KMS-11 (cell line): ENCODE results near the gene ADD2.
A peak's percentile ranks its signal among the peaks of the same experiment; 100 is the strongest.

Experiments used
- H2AFZ ChIP-seq: fragments of 200-600 bp; sonication (generic); 2 replicates; pipeline ENCODE4 v1.6.1; 2016; ENCODE audit warnings: antibody characterized with exemption, mixed run types, low read depth
- H3K27ac ChIP-seq: fragments of 200-600 bp; sonication (generic); 2 replicates; pipeline ENCODE4 v1.6.1; 2016; ENCODE audit warnings: mild to moderate bottlenecking, mixed run types
- H3K27me3 ChIP-seq: fragments of 200-600 bp; sonication (generic); 2 replicates; pipeline ENCODE4 v1.6.1; 2017; ENCODE audit warnings: mild to moderate bottlenecking, low read depth, mixed run types, moderate library complexity; ENCODE audit not compliant: insufficient read depth
- H3K36me3 ChIP-seq: fragments of 200-600 bp; sonication (generic); 2 replicates; pipeline ENCODE4 v1.6.1; 2017; ENCODE audit warnings: mild to moderate bottlenecking, mixed run types; ENCODE audit not compliant: insufficient read depth
- H3K4me1 ChIP-seq: fragments of 200-600 bp; sonication (generic); 2 replicates; pipeline ENCODE4 v1.6.1; 2016; ENCODE audit warnings: mild to moderate bottlenecking, low read depth, mixed run types; ENCODE audit not compliant: poor library complexity, severe bottlenecking
- H3K4me2 ChIP-seq: fragments of 200-600 bp; sonication (generic); 2 replicates; pipeline ENCODE4 v1.7.0; 2016; ENCODE audit warnings: mild to moderate bottlenecking, mixed run types
- H3K4me3 ChIP-seq: fragments of 200-600 bp; sonication (generic); IDR thresholded peaks from 2 replicates; pipeline ENCODE4 v1.6.1; 2017; ENCODE audit warnings: low read depth, low read length, mixed read lengths; ENCODE audit not compliant: insufficient read depth
- H3K79me2 ChIP-seq: fragments of 200-600 bp; sonication (generic); 2 replicates; pipeline ENCODE4 v1.6.1; 2016; ENCODE audit warnings: low read depth, mixed run types; ENCODE audit not compliant: insufficient read depth
- H3K9ac ChIP-seq: fragments of 200-600 bp; sonication (generic); 2 replicates; pipeline ENCODE4 v1.6.1; 2016; ENCODE audit warnings: mild to moderate bottlenecking, mixed run types
- H4K20me1 ChIP-seq: fragments of 200-600 bp; sonication (generic); 2 replicates; pipeline ENCODE4 v1.6.1; 2016; ENCODE audit warnings: mild to moderate bottlenecking, mixed run types; ENCODE audit not compliant: insufficient read depth
- CTCF ChIP-seq: fragments of 200-600 bp; sonication (generic); conservative IDR thresholded peaks from 2 replicates; pipeline ENCODE4 v1.6.1; 2017; ENCODE audit warnings: low read depth, mild to moderate bottlenecking, antibody characterized with exemption, low read length, moderate library complexity, mixed read lengths

Gene ADD2

DNA sequence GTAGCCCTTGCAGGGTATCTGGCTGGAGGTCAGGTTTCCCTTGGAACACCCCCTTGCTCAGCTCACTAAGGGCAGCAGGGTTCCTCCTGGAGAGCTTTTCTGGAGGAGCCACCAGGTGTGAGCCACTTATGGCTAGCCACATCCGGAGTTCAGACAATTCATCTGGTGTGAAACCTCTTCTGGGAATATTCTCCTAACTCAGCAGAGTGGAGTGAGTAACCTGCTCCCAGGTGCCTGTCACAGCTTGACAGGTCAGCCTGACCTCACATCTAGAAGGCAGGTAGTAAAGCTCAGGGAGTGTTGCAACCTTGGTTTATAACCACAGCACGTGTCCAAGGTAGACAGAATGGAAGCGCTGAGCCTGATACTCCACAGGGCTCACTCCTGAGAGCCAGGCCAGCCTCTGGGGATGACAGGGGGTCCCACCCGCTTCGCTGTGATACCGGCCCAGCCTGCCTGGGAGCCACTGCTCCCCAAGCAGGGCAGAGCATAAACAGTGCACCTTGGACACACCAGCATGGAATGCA is 151.8 kb downstream of the ADD2 start:
- H3K4me3 ChIP-seq = peak overlapping the region; percentile 60
- peak overlapping the region; percentile 44 for H3K4me2 ChIP-seq
- peaks cover 71% of the 10 kb centered on the region for H3K4me1 ChIP-seq
- no peak for TF ChIP-seq CTCF
- H3K9ac ChIP-seq = peak overlapping the region; percentile 38; the same call in 1 of the 2 replicates
- no peak overlapping the region for H2AFZ ChIP-seq
- H3K27ac ChIP-seq = peak overlapping the region; percentile 79
- H4K20me1 ChIP-seq = no peaks in the 10 kb centered on the region
- no peaks in the 10 kb centered on the region for H3K36me3 ChIP-seq
- H3K79me2 ChIP-seq = no peaks in the 10 kb centered on the region
- no peaks in the 10 kb centered on the region for H3K27me3 ChIP-seq

GRCh38 chr2:70615222-70615621 is 152.8 kb downstream of the ADD2 start:
- Histone ChIP-seq H3K27me3 (no peaks in the 10 kb centered on the region), H2AFZ (peak overlapping the region; percentile 8; the same call in 1 of the 2 replicates), H3K36me3 (no peaks in the 10 kb centered on the region), H3K4me2 (peak overlapping the region; percentile 44), H3K9ac (no peak overlapping the region), H3K79me2 (no peaks in the 10 kb centered on the region), H3K4me1 (peaks cover 69% of the 10 kb centered on the region), H4K20me1 (no peaks in the 10 kb centered on the region), H3K4me3 (no peak overlapping the region), H3K27ac (peak overlapping the region; percentile 79; the same call in 1 of the 2 replicates)
- TF ChIP-seq CTCF = no peak

DNA sequence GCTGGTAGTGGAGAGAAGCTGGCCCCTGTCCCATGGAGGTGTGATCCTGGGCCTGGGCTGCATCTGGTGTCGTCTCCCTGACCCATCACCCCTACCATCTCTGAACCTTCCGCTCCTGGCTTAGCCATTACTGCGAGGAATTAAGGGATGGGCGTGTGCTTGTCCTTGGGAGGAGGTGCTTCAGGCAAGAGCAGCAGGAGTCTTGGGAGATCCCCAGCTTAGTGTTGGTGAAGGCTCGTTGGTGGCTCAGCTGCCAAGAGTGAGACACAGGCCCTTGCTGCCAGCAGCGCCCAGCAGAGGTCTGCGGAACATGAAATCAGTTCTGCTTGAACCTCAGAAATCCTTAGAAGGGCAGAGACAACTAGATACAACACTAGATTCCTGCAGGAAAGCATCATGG is 154.5 kb downstream of the ADD2 start:
- Histone ChIP-seq H3K4me3 (no peak overlapping the region), H3K27me3 (no peaks in the 10 kb centered on the region), H3K27ac (no peak overlapping the region), H3K4me1 (peaks cover 52% of the 10 kb centered on the region), H3K9ac (no peak overlapping the region), H3K4me2 (no peak overlapping the region), H2AFZ (no peak overlapping the region), H3K79me2 (no peaks in the 10 kb centered on the region), H4K20me1 (no peaks in the 10 kb centered on the region), H3K36me3 (no peaks in the 10 kb centered on the region)
- no peak for TF ChIP-seq CTCF

GRCh38 chr2:70612574-70612973 is 155.4 kb downstream of the ADD2 start:
- H4K20me1 ChIP-seq = no peaks in the 10 kb centered on the region
- H3K36me3 ChIP-seq = no peaks in the 10 kb centered on the region
- no peak overlapping the region for H3K9ac ChIP-seq
- H3K4me1 ChIP-seq = peaks cover 42% of the 10 kb centered on the region
- no peak overlapping the region for H3K27ac ChIP-seq
- no peak overlapping the region for H3K4me2 ChIP-seq
- H2AFZ ChIP-seq = no peak overlapping the region
- no peaks in the 10 kb centered on the region for H3K79me2 ChIP-seq
- H3K27me3 ChIP-seq = no peaks in the 10 kb centered on the region
- no peak for TF ChIP-seq CTCF
- H3K4me3 ChIP-seq = no peak overlapping the region
